HG03139 (cell line): ENCODE data around the gene GNGT1.
"Not testable (repeated sequence)": the region's sequence is repeated elsewhere in the genome, so short reads cannot be mapped to it uniquely, and the experiment has no call there.

Source experiments
- ATAC-seq: cut with Tn5 transposase; IDR thresholded peaks from one replicate; pipeline ENCODE4 v1.9.1; 2021; ENCODE audit not compliant: unreplicated experiment

GNGT1 gene

DNA sequence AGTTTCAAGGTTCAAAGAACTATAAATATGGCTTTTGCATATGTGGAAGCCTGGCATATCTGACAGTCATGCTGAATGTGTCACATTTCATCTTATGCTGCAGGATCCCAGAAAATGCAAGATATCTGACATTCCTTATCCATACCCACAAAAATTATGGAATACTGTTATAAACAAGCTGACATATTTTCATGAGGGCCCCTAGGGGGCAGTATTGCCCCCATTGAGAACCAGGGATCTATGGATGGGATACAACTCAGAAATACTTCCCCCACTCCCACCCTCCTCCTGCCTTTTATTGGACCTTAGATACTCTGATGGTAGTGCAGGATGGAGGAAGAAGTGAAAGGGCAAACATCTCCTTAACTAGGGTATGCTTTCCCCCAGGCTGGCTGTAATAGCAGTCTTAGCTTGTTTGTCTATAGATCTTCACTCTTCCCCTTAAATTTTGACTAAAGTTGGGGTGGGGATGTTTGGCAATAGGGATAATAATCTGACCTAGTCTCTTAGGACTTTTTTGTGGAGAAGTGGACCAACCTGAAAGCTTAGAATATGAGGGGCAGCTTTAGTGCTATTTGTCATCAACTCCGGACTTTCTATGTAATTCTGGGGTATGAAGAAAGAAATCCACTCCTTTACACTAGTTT lies 3.5 kb upstream of the GNGT1 start:
- no peak for ATAC-seq

DNA sequence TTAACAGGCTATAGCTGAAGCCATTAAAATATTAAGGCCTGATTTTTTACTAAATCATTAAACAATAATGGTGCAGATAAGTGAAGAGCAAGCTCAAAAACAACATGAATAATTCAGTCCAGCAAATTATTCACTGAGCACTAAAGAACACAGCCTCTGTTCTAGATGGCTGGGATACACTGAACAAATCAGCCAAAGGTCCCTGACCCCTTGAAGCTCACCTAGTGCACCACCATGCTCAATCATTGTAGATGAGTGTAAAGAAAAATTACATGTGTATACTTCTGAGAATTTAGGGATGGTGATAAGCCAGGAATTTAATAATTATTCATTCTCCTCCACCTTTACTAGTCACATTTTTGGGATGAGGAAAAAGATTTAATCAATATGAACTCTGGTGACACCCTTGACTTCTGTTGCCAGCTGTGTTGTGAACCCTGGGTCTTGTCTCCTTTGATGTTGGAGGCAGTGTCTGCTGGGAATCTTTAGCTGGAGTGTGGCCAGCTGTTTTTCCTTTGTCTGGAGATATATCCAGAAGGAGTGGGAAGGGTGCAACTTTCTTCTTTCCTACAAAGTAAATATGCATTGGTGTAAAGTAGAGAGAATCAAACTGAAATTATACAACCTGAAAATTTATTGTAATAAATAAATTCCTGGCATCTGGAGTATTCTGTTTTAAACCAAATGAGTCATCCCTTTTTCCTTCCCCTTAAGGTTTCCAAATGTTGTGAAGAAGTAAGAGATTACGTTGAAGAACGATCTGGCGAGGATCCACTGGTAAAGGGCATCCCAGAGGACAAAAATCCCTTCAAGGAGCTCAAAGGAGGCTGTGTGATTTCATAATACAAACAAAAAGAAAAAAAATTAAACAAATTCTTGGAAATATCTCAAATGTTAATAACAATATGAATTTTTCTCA lies 4.0 kb downstream of the GNGT1 start:
- ATAC-seq = no peak

DNA sequence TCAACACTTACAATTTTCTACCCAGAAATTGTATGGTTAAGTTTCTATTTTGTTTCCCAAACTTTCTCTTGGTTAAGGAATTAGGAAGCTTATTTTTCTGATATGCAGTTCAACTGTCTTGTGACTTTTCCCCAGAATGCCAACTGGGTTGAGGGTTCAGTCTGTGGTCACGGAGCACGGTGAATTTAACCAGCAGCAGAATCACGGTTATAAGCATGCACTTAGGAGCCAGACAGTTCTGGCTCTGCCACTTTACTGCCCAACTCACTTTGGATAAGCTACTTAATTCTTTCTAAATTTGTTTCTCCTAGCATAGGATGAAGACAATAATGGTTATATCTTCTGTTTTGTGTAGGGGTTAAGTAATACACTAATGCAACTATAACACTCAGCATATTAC lies 4.9 kb downstream of the GNGT1 start:
- not testable (repeated sequence) for ATAC-seq

DNA sequence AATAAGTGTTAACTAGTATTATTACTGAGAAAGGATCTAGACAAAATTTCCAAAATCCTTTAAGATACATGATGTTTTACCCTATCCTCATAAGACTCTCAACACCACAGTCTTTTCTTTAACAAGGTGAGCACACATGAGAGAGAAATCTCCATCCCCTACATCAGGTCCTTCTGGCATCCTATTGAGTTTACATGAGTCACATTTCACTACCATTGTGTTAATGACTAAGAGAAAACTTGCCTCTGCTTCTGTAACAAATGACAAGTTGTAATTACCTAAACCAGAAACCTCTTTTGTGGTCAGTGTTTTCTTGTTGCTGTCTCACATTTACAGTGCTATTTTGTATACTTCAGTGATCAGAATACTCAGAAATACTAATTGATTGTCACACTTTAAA lies 5.3 kb downstream of the GNGT1 start:
- not testable (repeated sequence) for ATAC-seq

DNA sequence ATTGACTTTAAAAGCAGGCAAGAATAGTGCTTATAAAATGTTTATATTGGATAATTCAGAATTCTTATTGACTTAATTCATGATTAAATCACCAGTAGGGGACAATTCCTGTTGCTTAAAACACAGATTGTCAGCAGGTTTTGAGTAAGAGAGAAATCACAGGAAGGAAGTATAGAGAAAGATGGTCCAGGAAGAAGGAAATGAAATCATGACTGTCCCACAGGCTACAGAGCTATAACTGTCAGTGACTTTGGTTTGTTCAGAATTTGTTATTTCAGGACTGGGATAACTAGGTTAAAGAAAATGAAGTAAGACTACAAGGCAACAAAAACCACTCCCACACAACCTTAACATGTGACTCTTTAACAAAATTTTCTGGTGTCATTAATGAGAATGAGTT lies 6.8 kb downstream of the GNGT1 start:
- no peak for ATAC-seq

DNA sequence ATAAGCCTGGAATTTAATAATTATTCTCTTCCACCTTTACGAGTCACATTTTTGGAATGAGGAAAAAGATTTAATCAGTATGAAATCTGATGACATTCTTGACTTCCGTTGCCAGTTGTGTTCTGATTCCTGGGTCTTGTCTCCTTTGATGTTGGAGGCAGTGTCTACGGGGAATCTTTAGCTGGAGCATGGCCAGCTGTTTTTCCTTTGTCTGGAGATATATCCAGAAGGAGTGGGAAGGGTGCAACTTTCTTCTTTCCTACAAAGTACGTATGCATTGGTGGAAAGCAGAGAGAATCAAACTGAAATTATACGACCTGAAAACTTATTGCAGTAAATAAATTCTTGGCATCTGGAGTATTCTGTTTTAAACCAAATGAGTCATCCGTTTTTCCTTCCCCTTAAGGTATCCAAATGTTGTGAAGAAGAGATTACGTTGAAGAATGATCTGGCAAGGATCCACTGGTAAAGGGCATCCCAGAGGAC lies 8.3 kb downstream of the GNGT1 start:
- ATAC-seq = no peak

DNA sequence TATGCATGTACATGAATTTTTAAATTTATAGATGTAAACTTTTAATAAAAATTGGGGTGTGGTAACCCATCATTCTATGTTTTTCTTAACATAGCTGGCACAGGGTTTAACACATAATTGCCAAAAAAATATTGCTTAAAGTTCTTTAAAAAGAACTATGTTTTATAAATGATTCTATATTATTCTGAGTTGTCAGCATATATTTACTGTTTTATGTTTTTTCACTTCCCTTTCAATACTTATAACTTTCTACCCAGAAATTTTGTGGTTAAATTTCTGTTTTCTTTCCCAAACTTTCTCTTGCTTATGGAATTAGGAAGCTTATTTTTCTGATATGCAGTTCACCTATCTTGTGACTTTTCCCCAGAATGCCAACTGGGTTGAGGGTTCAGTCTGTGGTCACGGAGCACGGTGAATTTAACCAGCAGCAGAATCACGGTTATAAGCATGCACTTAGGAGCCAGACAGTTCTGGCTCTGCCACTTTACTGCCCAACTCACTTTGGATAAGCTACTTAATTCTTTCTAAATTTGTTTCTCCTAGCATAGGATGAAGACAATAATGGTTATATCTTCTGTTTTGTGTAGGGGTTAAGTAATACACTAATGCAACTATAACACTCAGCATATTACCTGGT lies 9.0 kb downstream of the GNGT1 start:
- ATAC-seq = not testable (repeated sequence)

DNA sequence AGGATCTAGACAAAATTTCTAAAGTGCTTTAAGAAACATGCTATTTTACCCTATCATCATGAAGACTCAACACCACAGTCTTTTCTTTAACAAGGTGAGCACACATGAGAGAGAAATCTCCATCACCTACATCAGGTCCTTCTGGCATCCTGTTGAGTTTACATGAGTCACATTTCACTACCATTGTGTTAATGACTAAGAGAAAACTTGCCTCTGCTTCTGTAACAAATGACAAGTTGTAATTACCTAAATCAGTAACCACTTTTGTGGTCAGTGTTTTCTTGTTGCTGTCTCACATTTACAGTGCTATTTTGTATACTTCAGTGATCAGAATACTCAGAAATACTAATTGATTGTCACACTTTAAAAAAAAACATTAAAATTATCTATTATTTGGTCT lies 9.5 kb downstream of the GNGT1 start:
- ATAC-seq = peak; percentile 66

DNA sequence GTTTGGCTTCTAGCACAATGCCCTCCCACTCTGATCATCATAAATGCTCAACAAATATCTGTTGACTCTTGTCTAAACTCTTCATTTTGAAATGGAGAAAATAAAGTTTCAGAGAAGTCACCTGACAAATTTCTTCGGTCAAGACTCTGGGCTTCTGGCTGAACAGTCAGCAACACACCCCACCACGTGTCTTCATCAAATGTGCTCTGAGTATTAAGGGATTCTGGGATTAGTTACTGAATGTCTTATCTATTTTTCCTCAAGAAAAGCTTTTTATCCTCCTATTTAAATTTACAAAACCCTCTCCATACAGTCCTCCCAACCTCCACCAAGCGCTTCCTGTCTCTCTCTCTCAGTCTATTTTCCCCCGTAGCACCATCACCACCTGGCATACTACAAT lies 9.9 kb downstream of the GNGT1 start:
- not testable (repeated sequence) for ATAC-seq

DNA sequence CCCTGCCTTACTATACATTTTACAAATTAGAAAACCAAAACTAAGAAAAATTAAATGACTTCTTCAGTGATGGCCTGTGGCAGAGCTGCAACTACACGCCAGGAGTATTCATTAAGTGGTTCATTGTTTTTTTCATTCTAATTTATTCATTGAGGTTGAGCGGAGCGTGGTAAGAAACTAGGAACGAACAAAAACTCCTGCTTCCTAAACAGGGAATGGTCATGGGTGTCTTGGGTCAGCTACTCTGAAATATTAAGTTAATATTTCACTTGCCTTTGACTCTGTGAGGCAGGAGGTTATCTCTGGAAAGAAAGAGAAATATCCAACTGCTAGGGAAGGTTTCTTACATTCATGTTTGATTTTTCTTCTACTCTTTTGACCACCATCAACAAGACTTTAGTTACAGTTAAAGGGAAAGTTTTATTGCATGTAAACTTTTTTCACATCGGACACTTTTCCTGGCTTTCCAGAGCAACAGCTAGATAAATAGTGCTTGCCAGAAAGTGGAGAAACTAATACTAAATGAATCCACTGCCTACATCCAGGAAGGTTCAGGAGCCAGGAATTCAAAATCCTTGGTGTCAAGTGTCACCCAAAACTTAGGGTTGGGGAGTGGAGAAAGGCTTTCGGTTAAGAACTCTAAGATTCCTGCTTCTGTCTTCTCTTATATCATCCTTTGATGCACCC lies 14.3 kb downstream of the GNGT1 start:
- no peak for ATAC-seq

DNA sequence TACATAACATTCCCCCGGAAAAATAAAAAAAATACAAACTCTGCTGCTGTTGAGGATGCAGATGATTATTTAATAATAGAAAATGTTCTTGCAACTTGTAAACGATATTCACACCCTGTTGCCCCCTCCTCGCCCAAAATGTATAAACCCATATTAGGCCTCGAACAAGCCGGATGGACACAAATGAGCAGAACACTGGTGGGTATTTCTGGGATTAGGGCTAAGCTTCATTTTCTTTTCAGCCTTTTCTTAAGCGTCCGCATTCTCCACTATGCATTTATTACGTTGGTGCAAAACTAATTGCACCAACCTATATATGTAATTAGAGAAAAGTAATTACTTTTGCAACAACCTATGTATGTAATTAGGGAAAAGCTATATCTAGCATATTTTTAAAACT lies 14.8 kb downstream of the GNGT1 start:
- ATAC-seq = no peak

DNA sequence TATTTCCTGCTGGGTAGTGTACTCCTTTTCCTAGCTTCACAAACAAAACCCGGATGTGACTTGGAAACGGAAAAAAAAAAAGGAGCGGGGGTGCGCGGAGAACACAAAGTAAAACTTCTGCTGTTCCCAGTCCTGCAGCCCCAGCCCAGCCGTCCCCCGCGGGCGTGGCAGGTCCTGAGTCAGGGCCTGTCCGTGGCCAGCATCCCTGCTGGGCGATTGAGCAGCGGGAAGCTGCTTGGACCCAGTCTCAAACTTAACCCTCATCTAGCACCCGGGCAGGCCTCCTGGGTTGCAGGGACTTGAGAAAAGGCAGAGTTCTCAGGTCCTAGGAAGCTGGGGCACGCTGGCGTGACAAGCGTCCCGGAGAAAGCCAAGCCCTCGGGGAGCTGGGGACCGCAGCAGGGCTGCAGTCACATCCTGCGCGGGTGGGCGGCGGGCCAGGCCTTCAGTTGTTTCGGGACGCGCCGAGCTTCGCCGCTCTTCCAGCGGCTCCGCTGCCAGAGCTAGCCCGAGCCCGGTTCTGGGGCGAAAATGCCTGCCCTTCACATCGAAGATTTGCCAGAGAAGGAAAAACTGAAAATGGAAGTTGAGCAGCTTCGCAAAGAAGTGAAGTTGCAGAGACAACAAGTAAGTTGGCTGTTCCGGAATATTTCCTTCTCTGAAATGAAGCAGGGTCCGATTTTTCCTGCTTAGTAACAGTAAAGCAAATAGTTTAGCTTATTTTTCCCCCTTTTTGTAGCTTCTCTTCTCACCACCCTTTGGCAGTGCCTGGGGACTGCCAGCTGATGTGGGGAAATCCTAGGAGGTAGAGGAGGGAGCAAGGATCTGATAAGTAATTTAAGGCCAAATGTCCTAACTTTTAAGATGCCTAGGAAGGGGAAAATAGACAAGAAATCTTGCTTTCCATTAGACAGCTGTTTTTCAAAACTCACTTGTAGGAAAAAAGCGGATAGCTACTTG lies 15.5 kb downstream of the GNGT1 start, which contains the start of gene GNG11:
Gene GNG11, plus strand, starts transcription at position 129 of the 960 bp plus-strand sequence. Its CDS starts 403 bp downstream, at position 532.
- peak; percentile 82 for ATAC-seq

DNA sequence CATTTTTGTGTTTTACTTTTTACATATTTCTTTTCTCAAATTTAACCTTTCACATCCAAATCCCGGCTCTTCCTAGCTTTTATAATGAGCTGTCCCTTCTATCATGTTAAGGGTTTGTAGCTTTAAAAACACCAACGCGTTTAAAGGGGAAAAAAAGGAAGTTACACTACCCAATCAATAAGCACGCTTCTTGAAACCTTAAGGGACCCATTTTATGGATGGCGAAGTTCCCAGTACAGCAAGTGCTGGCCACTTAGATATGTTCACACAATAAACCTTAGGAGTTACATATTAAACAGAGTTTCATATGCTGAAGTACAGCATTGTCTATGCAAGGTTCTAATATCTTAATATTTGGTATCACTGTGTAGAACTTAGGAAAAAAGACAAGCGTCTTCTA lies 16.9 kb downstream of the GNGT1 start:
- ATAC-seq = no peak

DNA sequence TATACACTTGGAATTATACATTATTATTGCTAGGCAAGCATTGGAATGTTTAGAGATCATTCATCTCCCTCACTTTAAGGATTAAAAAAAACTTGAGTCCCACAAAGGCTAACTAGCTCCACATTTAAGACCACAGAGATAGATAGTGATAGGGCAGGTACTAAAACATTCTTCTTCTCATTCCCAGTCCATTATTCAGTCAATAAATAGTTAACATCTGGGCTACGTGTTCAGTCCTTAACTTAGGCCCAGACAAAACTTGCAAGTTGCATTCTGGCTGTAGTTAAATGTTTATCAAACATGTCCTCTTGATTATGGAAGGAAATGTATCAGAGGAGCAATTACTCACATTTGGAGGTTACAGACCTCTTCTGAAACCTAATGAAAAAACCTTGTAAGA lies 17.6 kb downstream of the GNGT1 start:
- ATAC-seq = no peak

DNA sequence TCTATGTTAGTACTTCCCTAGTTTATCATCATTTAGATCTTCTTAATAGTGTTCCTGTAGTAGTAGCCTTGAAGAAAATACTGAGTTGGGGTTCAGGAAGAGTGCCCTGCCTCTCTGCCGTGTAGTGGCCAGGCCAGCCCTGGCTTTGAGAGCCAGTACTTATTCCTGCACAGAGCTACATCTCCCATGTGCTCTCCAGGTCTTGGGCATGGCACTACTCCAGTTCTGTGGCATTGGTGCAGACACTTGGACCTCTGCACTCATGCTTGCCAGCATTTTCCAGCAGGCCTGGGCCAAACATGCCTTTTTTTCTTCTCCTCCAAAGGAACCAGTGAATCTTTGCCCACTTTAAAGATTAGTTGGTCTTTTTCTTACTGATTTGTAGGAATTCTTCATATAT lies 20.4 kb downstream of the GNGT1 start:
- no peak for ATAC-seq

DNA sequence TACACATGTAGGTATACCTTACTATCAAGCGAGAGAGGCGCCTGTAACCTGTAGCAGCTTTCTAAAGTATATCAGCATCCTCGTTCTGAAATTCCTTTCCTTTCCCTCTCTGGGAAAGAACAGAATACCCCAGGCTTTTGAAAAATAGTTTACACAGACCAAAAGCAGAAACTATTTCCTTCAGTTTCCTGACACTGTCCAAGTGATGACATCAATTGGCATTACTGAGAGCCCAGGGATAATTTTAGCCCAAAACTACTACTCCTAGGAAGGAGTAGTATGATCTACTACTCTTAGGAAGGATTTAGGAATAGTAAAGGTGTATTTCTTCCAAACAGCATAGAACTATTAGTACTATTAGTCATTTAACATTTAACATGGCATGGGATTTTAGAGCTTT lies 21.2 kb downstream of the GNGT1 start:
- ATAC-seq = no peak

DNA sequence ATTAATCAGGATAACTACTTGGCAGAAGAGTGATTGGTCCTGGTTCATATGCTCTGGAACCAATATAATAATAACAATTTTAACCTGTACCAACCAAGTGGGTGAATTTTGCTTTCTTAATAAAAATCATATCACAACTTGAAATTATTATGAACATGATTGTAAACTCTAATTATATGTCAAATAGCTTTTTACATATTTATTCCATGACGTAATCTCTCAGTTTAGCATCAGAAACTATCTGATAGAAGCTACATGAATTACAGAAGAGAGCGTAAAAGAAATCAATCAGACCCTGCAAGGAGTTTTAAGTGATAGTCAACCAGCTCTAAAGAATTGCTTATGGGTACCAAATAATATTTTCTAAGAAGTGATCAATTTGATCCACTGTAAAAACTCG lies 25.3 kb downstream of the GNGT1 start:
- ATAC-seq = no peak

DNA sequence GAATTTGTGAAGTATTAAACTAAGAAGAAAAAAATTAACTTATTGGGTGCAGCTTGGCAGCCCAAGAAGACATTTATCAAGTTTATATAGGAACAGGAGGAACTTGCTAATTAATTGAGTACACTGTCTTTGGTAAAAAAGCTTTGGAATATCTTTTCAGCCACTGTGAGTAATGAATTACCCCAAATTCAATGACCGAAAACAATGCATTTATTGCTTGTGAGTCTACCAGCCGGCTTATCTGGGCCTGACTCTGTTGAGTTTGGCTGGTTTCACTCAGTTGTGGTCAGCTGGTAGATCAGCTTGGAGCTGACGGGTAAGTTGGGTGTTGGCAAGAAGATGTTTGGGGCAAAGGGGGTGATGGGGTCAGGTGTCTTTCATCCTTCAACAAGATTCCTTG lies 26.8 kb downstream of the GNGT1 start:
- ATAC-seq = no peak

DNA sequence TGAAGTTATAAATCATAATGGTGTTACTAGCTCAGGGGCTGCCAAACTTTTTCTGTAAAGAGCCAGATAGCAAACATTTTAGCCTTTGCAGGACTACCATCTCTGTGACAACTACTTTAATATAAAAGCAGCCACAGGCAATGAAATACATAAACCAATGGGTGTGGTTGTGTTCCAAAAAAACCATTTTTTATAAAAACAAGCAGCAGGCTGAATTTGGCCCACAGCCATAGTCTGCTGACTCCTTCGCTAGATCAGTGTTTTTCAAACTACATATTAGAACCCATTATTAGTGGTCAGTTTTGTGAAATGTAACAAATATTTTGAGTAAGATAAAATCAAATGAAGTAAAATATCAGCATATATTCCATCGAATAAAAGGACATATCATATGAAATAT lies 28.7 kb downstream of the GNGT1 start:
- no peak for ATAC-seq

DNA sequence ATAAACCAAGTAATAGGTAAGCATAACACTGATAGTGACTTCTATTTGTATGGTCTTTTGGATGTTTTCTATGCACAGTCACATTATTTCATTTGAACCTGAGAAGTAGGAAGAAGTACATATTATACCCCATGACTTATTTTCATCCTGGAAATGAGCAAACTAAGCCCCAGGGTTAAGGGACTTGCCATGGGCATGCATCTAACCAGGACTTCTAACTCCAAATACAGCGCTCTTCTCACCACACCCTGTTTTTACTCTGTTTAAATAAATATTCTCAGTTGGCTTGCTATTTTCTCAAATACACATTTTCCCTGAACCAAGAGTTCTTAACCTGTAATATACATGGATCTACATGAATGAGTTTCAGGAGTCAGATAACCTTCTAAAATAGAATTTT lies 31.5 kb downstream of the GNGT1 start:
- no peak for ATAC-seq
